Smooth muscle cell (in vitro differentiated cells): ENCODE data around the gene HOATZ. TPM values are rescaled to one million over a fixed set of nuclear protein-coding genes. Genes with fewer than 3 reads are reported as not detected.

Experiments used
- DNase-seq: peaks from one replicate; lab custom pipeline; 2025; ENCODE audit not compliant: unreplicated experiment; lab: John Stamatoyannopoulos, UW
- H2AFZ ChIP-seq: fragments of 200-600 bp; sonication (generic); 2 replicates; pipeline ENCODE4 v1.6.0; 2016; ENCODE audit warnings: antibody characterized with exemption, low read depth, mild to moderate bottlenecking
- H3F3A ChIP-seq: fragments of 200-600 bp; sonication (generic); 2 replicates; pipeline ENCODE4 v1.6.0; 2017; ENCODE audit warnings: antibody characterized with exemption, low read depth
- H3K27ac ChIP-seq: fragments of 200-600 bp; sonication (generic); 2 replicates; pipeline ENCODE4 v1.5.1; 2016; ENCODE audit warnings: low read depth, mild to moderate bottlenecking
- H3K27me3 ChIP-seq: fragments of 200-600 bp; sonication (generic); 2 replicates; pipeline ENCODE4 v1.6.1; 2016; ENCODE audit warnings: low read depth, mild to moderate bottlenecking
- H3K36me3 ChIP-seq: fragments of 200-600 bp; sonication (generic); 2 replicates; pipeline ENCODE4 v1.5.1; 2016; ENCODE audit warnings: low read depth
- H3K4me1 ChIP-seq: fragments of 200-600 bp; sonication (generic); 2 replicates; pipeline ENCODE4 v1.5.1; 2016; ENCODE audit warnings: low read depth
- H3K4me2 ChIP-seq: fragments of 200-600 bp; sonication (generic); 2 replicates; pipeline ENCODE4 v1.6.0; 2016; ENCODE audit warnings: mild to moderate bottlenecking
- H3K4me3 ChIP-seq: fragments of 200-600 bp; sonication (generic); 2 replicates; pipeline ENCODE4 v1.5.1; 2016; ENCODE audit warnings: mild to moderate bottlenecking
- H3K79me2 ChIP-seq: fragments of 200-600 bp; sonication (generic); 2 replicates; pipeline ENCODE4 v1.6.0; 2016; ENCODE audit warnings: low read depth, mild to moderate bottlenecking
- H3K9ac ChIP-seq: fragments of 200-600 bp; sonication (generic); 2 replicates; pipeline ENCODE4 v1.6.0; 2016; ENCODE audit warnings: low read depth
- H3K9me3 ChIP-seq: fragments of 200-600 bp; sonication (generic); replicated peaks from 2 replicates; pipeline ENCODE4 v1.5.1; 2016; ENCODE audit warnings: low read depth
- H4K20me1 ChIP-seq: fragments of 200-600 bp; sonication (generic); 2 replicates; pipeline ENCODE4 v1.6.0; 2016; ENCODE audit warnings: low read depth
- CTCF ChIP-seq: fragments of 200-600 bp; sonication (generic); IDR thresholded peaks from 2 replicates; pipeline ENCODE4 v1.5.1; 2017; ENCODE audit warnings: borderline replicate concordance, mild to moderate bottlenecking, antibody characterized with exemption; ENCODE audit not compliant: insufficient read depth, poor library complexity, severe bottlenecking
- WGBS: methylation state at CpG from one replicate; pipeline ENCODE4 v1.1.7; 2016; ENCODE audit warnings: low lambda C conversion rate; 5-methylcytosine and 5-hydroxymethylcytosine counted together
- polyA plus RNA-seq: library from polyadenylated mRNA; unstranded; fragments of >200 nt; fragmentation: Nextera tagmentation; extraction: Ambion mirVana; gene quantifications from 2 replicates; pipeline ENCODE4 v1.2.1, GENCODE V29; 2016
- total RNA-seq: library from RNA; depleted of rRNA; stranded (reverse); fragments of >200 nt; gene quantifications from 2 replicates; pipeline ENCODE4 v1.2.3, GENCODE V29; 2014

HOATZ gene
- total and polyA plus RNA-seq, 2 experiments from 2014 or later = 0.85 to 1.2 TPM

GRCh38 chr11:111476956-111477355, 37.6 kb upstream of the HOATZ start:
- H3K4me3 ChIP-seq = no peak overlapping the region
- no peaks in the 10 kb centered on the region for H3K9me3 ChIP-seq
- no peak for TF ChIP-seq CTCF
- 71% methylated on average over 3 of the region's 3 CpGs for WGBS
- no peaks in the 10 kb centered on the region for H3K27me3 ChIP-seq
- no peak overlapping the region for H3K4me2 ChIP-seq
- H3K27ac ChIP-seq = no peak overlapping the region
- no peak overlapping the region for H3K9ac ChIP-seq
- H2AFZ ChIP-seq = no peak overlapping the region
- H3K79me2 ChIP-seq = no peaks in the 10 kb centered on the region
- no peaks in the 10 kb centered on the region for H3K4me1 ChIP-seq
- no peak for DNase-seq
- H3F3A ChIP-seq = no peaks in the 10 kb centered on the region
- H4K20me1 ChIP-seq = no peaks in the 10 kb centered on the region
- H3K36me3 ChIP-seq = no peaks in the 10 kb centered on the region

- peaks cover under 1% of the 10 kb centered on the region for H3K9me3 ChIP-seq
- DNase-seq = no peak
- H3K79me2 ChIP-seq = no peaks in the 10 kb centered on the region
- no peaks in the 10 kb centered on the region for H3K27me3 ChIP-seq
- H3F3A ChIP-seq = no peaks in the 10 kb centered on the region
- no peak overlapping the region for H3K4me2 ChIP-seq
- H2AFZ ChIP-seq = no peak overlapping the region
- no peaks in the 10 kb centered on the region for H4K20me1 ChIP-seq
- WGBS = 97% methylated on average over 2 of the region's 2 CpGs
- no peak overlapping the region for H3K4me3 ChIP-seq
- no peaks in the 10 kb centered on the region for H3K36me3 ChIP-seq
- H3K9ac ChIP-seq = no peak overlapping the region
- no peak for TF ChIP-seq CTCF
- H3K27ac ChIP-seq = no peak overlapping the region
- no peaks in the 10 kb centered on the region for H3K4me1 ChIP-seq
Measured at GRCh38 chr11:111477898-111478297, 36.7 kb upstream of the HOATZ start.

- Histone ChIP-seq H3K4me1 (no peaks in the 10 kb centered on the region), H3K36me3 (no peaks in the 10 kb centered on the region), H4K20me1 (no peaks in the 10 kb centered on the region), H3K9ac (no peak overlapping the region), H3K9me3 (peaks cover 5% of the 10 kb centered on the region), H2AFZ (no peak overlapping the region), H3K79me2 (no peaks in the 10 kb centered on the region), H3K4me2 (no peak overlapping the region), H3K4me3 (no peak overlapping the region), H3K27ac (no peak overlapping the region), H3F3A (no peaks in the 10 kb centered on the region), H3K27me3 (no peaks in the 10 kb centered on the region)
- no peak for TF ChIP-seq CTCF
- 96% methylated on average over 1 of the region's 1 CpG for WGBS
- DNase-seq = no peak
Measured at GRCh38 chr11:111479666-111480065, 34.9 kb upstream of the HOATZ start.

- H3K36me3 ChIP-seq = no peaks in the 10 kb centered on the region
- peaks cover 5% of the 10 kb centered on the region for H3K9me3 ChIP-seq
- no peak overlapping the region for H3K4me2 ChIP-seq
- no peak overlapping the region for H3K27ac ChIP-seq
- H3F3A ChIP-seq = no peaks in the 10 kb centered on the region
- H4K20me1 ChIP-seq = no peaks in the 10 kb centered on the region
- no peak overlapping the region for H3K9ac ChIP-seq
- H3K27me3 ChIP-seq = no peaks in the 10 kb centered on the region
- H3K79me2 ChIP-seq = no peaks in the 10 kb centered on the region
- H3K4me1 ChIP-seq = no peaks in the 10 kb centered on the region
- H3K4me3 ChIP-seq = no peak overlapping the region
- no peak for DNase-seq
- H2AFZ ChIP-seq = no peak overlapping the region
- no peak for TF ChIP-seq CTCF
Measured at GRCh38 chr11:111483431-111483830, 31.1 kb upstream of the HOATZ start.
